Activated T-cell treated with anti-CD3 and anti-CD28 coated beads, Interleukin-2, amount 50 U/mL, for 72 hours (primary cell): ENCODE results near the gene CAMSAP2. TPM values are rescaled to one million over a fixed set of nuclear protein-coding genes. Genes with fewer than 3 reads are reported as not detected.

ENCODE experiments used
- ATAC-seq, 2 donors: fragments of 150-1000 bp; cut with Tn5 transposase; replicated peaks in 1 of 2; 2 replicates each; pipeline ENCODE4 v1.10.0; 2021; ENCODE audit warnings: moderate library complexity in 2 of 2, mild to moderate bottlenecking in 1 of 2
- DNase-seq, 2 donors: peaks; one replicate each; pipeline ENCODE4 v3.0.0; 2021 to 2022; ENCODE audit warnings: mixed read lengths in 1 of 2
- H3K27ac Mint-ChIP-seq: one replicate; pipeline ENCODE4 v1.8.0; 2022; ENCODE audit warnings: mild to moderate bottlenecking, moderate library complexity, mixed read lengths
- H3K27me3 Mint-ChIP-seq: one replicate; pipeline ENCODE4 v1.8.0; 2022; ENCODE audit warnings: low read depth, mixed read lengths
- H3K36me3 Mint-ChIP-seq, 2 donors: one replicate each; pipeline ENCODE4 v1.8.0; 2022; ENCODE audit warnings: mixed read lengths in 2 of 2, mild to moderate bottlenecking in 1 of 2; ENCODE audit not compliant: insufficient read depth in 2 of 2
- H3K4me1 Mint-ChIP-seq: one replicate; pipeline ENCODE4 v1.8.0; 2022; ENCODE audit warnings: low read depth, mixed read lengths
- H3K4me3 Mint-ChIP-seq, 2 donors: one replicate each; pipeline ENCODE4 v1.8.0; 2022; ENCODE audit warnings: mild to moderate bottlenecking in 2 of 2, mixed read lengths in 2 of 2, moderate library complexity in 2 of 2
- H3K9me3 Mint-ChIP-seq, 2 donors: one replicate each; pipeline ENCODE4 v1.8.0; 2022; ENCODE audit warnings: mixed read lengths in 2 of 2
- total RNA-seq, 2 donors: library from RNA; stranded (reverse); gene quantifications; one replicate each; pipeline ENCODE4 v1.2.3, GENCODE V29; 2022

The CAMSAP2 gene
- total RNA-seq, 2 donors from 2014 or later, result 1.3 to 3.1 TPM

GRCh38 chr1:200888349-200888838 is 149.7 kb downstream of the CAMSAP2 start:
- Mint-ChIP-seq H3K27me3 (peaks cover 77% of the 10 kb centered on the region), H3K4me1 (peaks cover 47% of the 10 kb centered on the region), H3K36me3 (no peaks in the 10 kb centered on the region), H3K27ac (no peak overlapping the region), H3K9me3 (no peaks in the 10 kb centered on the region), H3K4me3 (peak overlapping the region; percentile 35 to 57)
- DNase-seq, result peak; percentile 75 to 80
- ATAC-seq, result peak; percentile 85 to 91

GRCh38 chr1:200889571-200889970 is 150.9 kb downstream of the CAMSAP2 start:
- Mint-ChIP-seq H3K27ac (peak overlapping the region; percentile 17), H3K27me3 (peaks cover 77% of the 10 kb centered on the region), H3K4me1 (peaks cover 47% of the 10 kb centered on the region), H3K4me3 (peak overlapping the region; percentile 57 to 64), H3K9me3 (no peaks in the 10 kb centered on the region), H3K36me3 (no peaks in the 10 kb centered on the region)
- DNase-seq (peak; percentile 47 to 61), ATAC-seq (peak; percentile 84 to 87)

- H3K4me3 Mint-ChIP-seq, result peak overlapping the region in 1 of 2 donors; percentile 17
- DNase-seq, result no peak
- no peak overlapping the region for H3K27ac Mint-ChIP-seq
- peaks cover 47% of the 10 kb centered on the region for H3K4me1 Mint-ChIP-seq
- H3K9me3 Mint-ChIP-seq, result no peaks in the 10 kb centered on the region
- no peak for ATAC-seq
- H3K36me3 Mint-ChIP-seq, result no peaks in the 10 kb centered on the region
- peaks cover 80% of the 10 kb centered on the region for H3K27me3 Mint-ChIP-seq
Observed at GRCh38 chr1:200890027-200890426, 151.3 kb downstream of the CAMSAP2 start.

- Mint-ChIP-seq H3K27me3 (peaks cover 84% of the 10 kb centered on the region), H3K27ac (no peak overlapping the region), H3K4me1 (peaks cover 47% of the 10 kb centered on the region), H3K4me3 (peak overlapping the region; percentile 27 to 29), H3K36me3 (no peaks in the 10 kb centered on the region), H3K9me3 (no peaks in the 10 kb centered on the region)
- DNase-seq (no peak), ATAC-seq (no peak)
Observed at GRCh38 chr1:200890818-200891773, 152.4 kb downstream of the CAMSAP2 start.

GRCh38 chr1:200891774-200892157 is 153.1 kb downstream of the CAMSAP2 start:
- DNase-seq (no peak), ATAC-seq (no peak)
- H3K9me3 Mint-ChIP-seq, result no peaks in the 10 kb centered on the region
- no peak overlapping the region for H3K27ac Mint-ChIP-seq
- H3K4me3 Mint-ChIP-seq, result peak overlapping the region; percentile 24 to 27
- H3K4me1 Mint-ChIP-seq, result peaks cover 47% of the 10 kb centered on the region
- H3K36me3 Mint-ChIP-seq, result no peaks in the 10 kb centered on the region
- peaks cover 84% of the 10 kb centered on the region for H3K27me3 Mint-ChIP-seq

DNA sequence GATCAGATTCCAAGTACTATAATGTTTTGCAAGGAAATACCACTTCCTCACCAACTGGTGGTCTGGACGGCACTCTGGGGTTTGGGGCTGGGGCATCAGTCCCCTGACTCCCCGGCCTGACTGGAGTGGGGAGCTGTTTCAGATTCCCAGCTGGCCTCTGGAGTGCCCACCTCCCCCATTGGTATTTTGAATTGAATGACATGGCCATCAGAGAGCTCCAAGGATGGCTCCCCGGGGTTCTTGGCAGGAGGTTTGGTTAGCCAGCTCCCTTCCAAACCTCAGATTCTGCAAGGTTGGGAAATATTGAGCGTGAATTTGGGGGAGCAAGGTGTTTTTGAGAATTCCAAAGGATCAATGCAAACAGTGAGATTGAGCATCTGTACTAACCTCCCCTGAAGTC is 153.9 kb downstream of the CAMSAP2 start:
- no peaks in the 10 kb centered on the region for H3K36me3 Mint-ChIP-seq
- no peak for DNase-seq
- peaks cover 46% of the 10 kb centered on the region for H3K4me1 Mint-ChIP-seq
- no peaks in the 10 kb centered on the region for H3K9me3 Mint-ChIP-seq
- peaks cover 85% of the 10 kb centered on the region for H3K27me3 Mint-ChIP-seq
- no peak overlapping the region for H3K27ac Mint-ChIP-seq
- no peak overlapping the region for H3K4me3 Mint-ChIP-seq
- no peak for ATAC-seq

- Mint-ChIP-seq H3K4me1 (peaks cover 42% of the 10 kb centered on the region), H3K4me3 (no peak overlapping the region), H3K27ac (no peak overlapping the region), H3K36me3 (no peaks in the 10 kb centered on the region), H3K9me3 (no peaks in the 10 kb centered on the region), H3K27me3 (peaks cover 85% of the 10 kb centered on the region)
- DNase-seq (no peak), ATAC-seq (no peak)
Observed at GRCh38 chr1:200892958-200893357, 154.3 kb downstream of the CAMSAP2 start.

GRCh38 chr1:200893411-200893901 is 154.8 kb downstream of the CAMSAP2 start:
- Mint-ChIP-seq H3K36me3 (no peaks in the 10 kb centered on the region), H3K4me1 (peaks cover 37% of the 10 kb centered on the region), H3K27ac (no peak overlapping the region), H3K4me3 (no peak overlapping the region), H3K27me3 (peaks cover 89% of the 10 kb centered on the region), H3K9me3 (no peaks in the 10 kb centered on the region)
- no peak for ATAC-seq
- no peak for DNase-seq

GRCh38 chr1:200894712-200895442 is 156.2 kb downstream of the CAMSAP2 start, which contains the start of gene INAVA:
Gene INAVA, plus strand, starts transcription at chr1:200894900. Its CDS starts 3,501 bp downstream, at chr1:200898401.
- DNase-seq (no peak), ATAC-seq (no peak)
- peaks cover 94% of the 10 kb centered on the region for H3K27me3 Mint-ChIP-seq
- H3K4me3 Mint-ChIP-seq, result no peak within 1 kb of the TSS
- H3K4me1 Mint-ChIP-seq, result peaks cover 23% of the 10 kb centered on the region
- no peak within 1 kb of the TSS for H3K27ac Mint-ChIP-seq
- no peaks in the 10 kb centered on the region for H3K36me3 Mint-ChIP-seq
- no peaks in the 10 kb centered on the region for H3K9me3 Mint-ChIP-seq

- H3K27ac Mint-ChIP-seq, result no peak overlapping the region
- H3K27me3 Mint-ChIP-seq, result peaks cover 96% of the 10 kb centered on the region
- ATAC-seq, result no peak
Observed at GRCh38 chr1:200895443-200895789, 156.7 kb downstream of the CAMSAP2 start.

DNA sequence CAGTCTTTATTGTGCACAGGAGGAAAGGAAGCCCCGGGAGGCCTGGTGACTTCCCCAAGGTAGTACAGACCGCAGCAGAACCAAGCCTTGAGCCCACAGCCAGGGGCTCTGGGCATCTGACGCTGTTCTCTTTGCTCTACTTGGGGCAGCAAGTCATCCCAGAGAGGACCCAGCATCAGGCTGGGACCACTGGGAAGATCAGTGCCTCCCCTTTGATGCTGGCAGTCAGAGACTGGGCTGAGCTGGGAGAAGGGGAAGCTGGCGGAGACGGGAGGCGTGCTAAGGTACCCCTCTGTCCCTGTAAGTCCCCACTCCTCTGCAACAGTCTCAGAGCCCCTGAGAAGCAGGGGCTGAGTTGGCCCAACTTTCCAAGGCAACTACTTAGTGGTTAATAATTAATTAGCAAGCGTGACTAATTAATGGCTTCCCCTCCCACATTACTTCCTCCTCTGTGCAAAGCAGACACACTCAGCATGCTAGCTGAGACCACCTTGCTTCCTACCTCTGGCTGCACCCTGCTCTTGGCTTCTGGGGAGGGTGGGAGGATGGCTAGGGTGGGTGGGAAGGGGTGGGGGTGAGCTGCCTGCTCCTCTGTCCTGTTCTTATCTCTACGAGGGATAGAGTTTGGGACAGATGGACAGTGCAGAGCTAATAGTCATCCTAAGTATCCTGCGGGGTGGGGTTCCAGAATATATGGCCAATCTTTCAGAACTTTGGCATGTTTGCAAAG is 157.3 kb downstream of the CAMSAP2 start:
- ATAC-seq, result no peak
- Mint-ChIP-seq H3K36me3 (no peaks in the 10 kb centered on the region), H3K27me3 (peaks cover 96% of the 10 kb centered on the region), H3K27ac (no peak overlapping the region), H3K4me1 (peaks cover 12% of the 10 kb centered on the region), H3K4me3 (no peak overlapping the region), H3K9me3 (no peaks in the 10 kb centered on the region)
- no peak for DNase-seq

More at GRCh38 chr1:200895443-200895789, 156.7 kb downstream of the CAMSAP2 start:
- Mint-ChIP-seq H3K4me1 (peaks cover 17% of the 10 kb centered on the region), H3K9me3 (no peaks in the 10 kb centered on the region), H3K36me3 (no peaks in the 10 kb centered on the region), H3K4me3 (no peak overlapping the region)
- no peak for DNase-seq

- no peaks in the 10 kb centered on the region for H3K9me3 Mint-ChIP-seq
- no peak overlapping the region for H3K4me3 Mint-ChIP-seq
- no peak overlapping the region for H3K27ac Mint-ChIP-seq
- peaks cover 7% of the 10 kb centered on the region for H3K4me1 Mint-ChIP-seq
- DNase-seq (no peak), ATAC-seq (no peak)
- H3K27me3 Mint-ChIP-seq, result peaks cover 98% of the 10 kb centered on the region
- H3K36me3 Mint-ChIP-seq, result no peaks in the 10 kb centered on the region
Observed at GRCh38 chr1:200896531-200897196, 158.0 kb downstream of the CAMSAP2 start.
